GM18858 (cell line): ENCODE data around the gene MYO3A.

Source experiments
- ATAC-seq: cut with Tn5 transposase; IDR thresholded peaks from one replicate; pipeline ENCODE4 v1.9.1; 2021; ENCODE audit not compliant: unreplicated experiment

MYO3A gene

GRCh38 chr10:25933653-25934608, at the start of gene MYO3A:
TSS of gene MYO3A (plus strand) at chr10:25934229. CDS start at chr10:25952111, 17,882 bp downstream.
- no peak for ATAC-seq

- no peak for ATAC-seq
These were observed 45.4 kb upstream of the MYO3A start for GRCh38 chr10:25888627-25889026.

- no peak for ATAC-seq
These were observed 43.0 kb upstream of the MYO3A start for GRCh38 chr10:25890995-25891394.

- ATAC-seq = no peak
These were observed 38.2 kb upstream of the MYO3A start for GRCh38 chr10:25895856-25896255.

- no peak for ATAC-seq
These were observed 37.6 kb upstream of the MYO3A start for GRCh38 chr10:25896421-25896820.

GRCh38 chr10:25899304-25899703, 34.7 kb upstream of the MYO3A start:
- no peak for ATAC-seq

- ATAC-seq = peak; percentile 83
These were observed 32.8 kb upstream of the MYO3A start for GRCh38 chr10:25901199-25901598.

- peak; percentile 50 for ATAC-seq
These were observed 32.0 kb upstream of the MYO3A start for GRCh38 chr10:25902002-25902401.

- ATAC-seq = no peak
These were observed 26.8 kb upstream of the MYO3A start for GRCh38 chr10:25907261-25907660.

GRCh38 chr10:25912866-25913265, 21.2 kb upstream of the MYO3A start:
- ATAC-seq = no peak

GRCh38 chr10:25914776-25915175, 19.3 kb upstream of the MYO3A start:
- ATAC-seq = no peak

- no peak for ATAC-seq
These were observed 651 bp downstream of the MYO3A start for GRCh38 chr10:25934621-25935139.

GRCh38 chr10:25938405-25938804, 4.4 kb downstream of the MYO3A start:
- ATAC-seq = no peak

GRCh38 chr10:25944771-25945170, 10.7 kb downstream of the MYO3A start:
- ATAC-seq = no peak

- peak; percentile 38 for ATAC-seq
These were observed 18.8 kb downstream of the MYO3A start for GRCh38 chr10:25952857-25953256.

- ATAC-seq = no peak
These were observed 20.8 kb downstream of the MYO3A start for GRCh38 chr10:25954851-25955250.

- no peak for ATAC-seq
These were observed 25.7 kb downstream of the MYO3A start for GRCh38 chr10:25959540-25960232.

GRCh38 chr10:25965584-25965983, 31.6 kb downstream of the MYO3A start:
- no peak for ATAC-seq

GRCh38 chr10:25966844-25967243, 32.8 kb downstream of the MYO3A start:
- no peak for ATAC-seq

GRCh38 chr10:25972631-25973030, 38.6 kb downstream of the MYO3A start:
- ATAC-seq = no peak

- no peak for ATAC-seq
These were observed 40.9 kb downstream of the MYO3A start for GRCh38 chr10:25974897-25975459.
